ENCODE results near the gene DHRS7B.

DNA sequence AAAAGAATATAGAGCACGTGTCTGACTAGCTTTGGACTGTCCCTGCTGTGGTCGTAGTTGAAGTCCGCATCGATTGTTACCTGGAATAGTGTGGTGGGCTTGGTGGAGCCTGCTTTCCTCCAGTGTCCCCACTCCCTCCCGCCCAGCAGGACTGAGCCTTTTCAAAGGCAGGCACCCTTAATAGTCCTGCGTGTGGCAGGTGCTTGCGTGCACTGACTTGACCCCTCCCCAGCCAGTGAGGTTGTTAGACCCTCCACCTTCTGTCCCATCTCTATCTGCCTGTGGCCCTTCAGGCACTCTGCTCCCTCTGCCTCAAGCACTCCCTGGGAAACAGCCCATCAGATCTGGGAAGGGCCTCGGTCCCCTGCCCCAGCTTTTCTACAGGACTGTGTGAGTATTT, 50.6 kb downstream of the DHRS7B start:
- no peak for TF ChIP-seq HDAC1 (CRISPR knock-in tag; IDR thresholded peaks at IDR 0.05)
- TF ChIP-seq, protein P1, sequence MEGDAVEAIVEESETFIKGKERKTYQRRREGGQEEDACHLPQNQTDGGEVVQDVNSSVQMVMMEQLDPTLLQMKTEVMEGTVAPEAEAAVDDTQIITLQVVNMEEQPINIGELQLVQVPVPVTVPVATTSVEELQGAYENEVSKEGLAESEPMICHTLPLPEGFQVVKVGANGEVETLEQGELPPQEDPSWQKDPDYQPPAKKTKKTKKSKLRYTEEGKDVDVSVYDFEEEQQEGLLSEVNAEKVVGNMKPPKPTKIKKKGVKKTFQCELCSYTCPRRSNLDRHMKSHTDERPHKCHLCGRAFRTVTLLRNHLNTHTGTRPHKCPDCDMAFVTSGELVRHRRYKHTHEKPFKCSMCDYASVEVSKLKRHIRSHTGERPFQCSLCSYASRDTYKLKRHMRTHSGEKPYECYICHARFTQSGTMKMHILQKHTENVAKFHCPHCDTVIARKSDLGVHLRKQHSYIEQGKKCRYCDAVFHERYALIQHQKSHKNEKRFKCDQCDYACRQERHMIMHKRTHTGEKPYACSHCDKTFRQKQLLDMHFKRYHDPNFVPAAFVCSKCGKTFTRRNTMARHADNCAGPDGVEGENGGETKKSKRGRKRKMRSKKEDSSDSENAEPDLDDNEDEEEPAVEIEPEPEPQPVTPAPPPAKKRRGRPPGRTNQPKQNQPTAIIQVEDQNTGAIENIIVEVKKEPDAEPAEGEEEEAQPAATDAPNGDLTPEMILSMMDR (CRISPR knock-in tag; IDR thresholded peaks at IDR 0.05) = no peak
- TF ChIP-seq, protein P2, sequence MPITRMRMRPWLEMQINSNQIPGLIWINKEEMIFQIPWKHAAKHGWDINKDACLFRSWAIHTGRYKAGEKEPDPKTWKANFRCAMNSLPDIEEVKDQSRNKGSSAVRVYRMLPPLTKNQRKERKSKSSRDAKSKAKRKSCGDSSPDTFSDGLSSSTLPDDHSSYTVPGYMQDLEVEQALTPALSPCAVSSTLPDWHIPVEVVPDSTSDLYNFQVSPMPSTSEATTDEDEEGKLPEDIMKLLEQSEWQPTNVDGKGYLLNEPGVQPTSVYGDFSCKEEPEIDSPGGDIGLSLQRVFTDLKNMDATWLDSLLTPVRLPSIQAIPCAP (CRISPR knock-in tag; IDR thresholded peaks at IDR 0.05; ENCODE audit: low read depth) = no peak
- TF ChIP-seq, protein P3, sequence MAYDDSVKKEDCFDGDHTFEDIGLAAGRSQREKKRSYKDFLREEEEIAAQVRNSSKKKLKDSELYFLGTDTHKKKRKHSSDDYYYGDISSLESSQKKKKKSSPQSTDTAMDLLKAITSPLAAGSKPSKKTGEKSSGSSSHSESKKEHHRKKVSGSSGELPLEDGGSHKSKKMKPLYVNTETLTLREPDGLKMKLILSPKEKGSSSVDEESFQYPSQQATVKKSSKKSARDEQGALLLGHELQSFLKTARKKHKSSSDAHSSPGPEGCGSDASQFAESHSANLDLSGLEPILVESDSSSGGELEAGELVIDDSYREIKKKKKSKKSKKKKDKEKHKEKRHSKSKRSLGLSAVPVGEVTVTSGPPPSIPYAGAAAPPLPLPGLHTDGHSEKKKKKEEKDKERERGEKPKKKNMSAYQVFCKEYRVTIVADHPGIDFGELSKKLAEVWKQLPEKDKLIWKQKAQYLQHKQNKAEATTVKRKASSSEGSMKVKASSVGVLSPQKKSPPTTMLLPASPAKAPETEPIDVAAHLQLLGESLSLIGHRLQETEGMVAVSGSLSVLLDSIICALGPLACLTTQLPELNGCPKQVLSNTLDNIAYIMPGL (CRISPR knock-in tag; IDR thresholded peaks at IDR 0.05; ENCODE audit: borderline replicate concordance in 1 of 2, low read depth in 1 of 2) = no peak
- TF ChIP-seq PHF8 (CRISPR knock-in tag; IDR thresholded peaks at IDR 0.05) = no peak
- no peak for TF ChIP-seq MLLT10 (CRISPR knock-in tag; IDR thresholded peaks at IDR 0.05)
- no peak for TF ChIP-seq RXRB (CRISPR knock-in tag; IDR thresholded peaks at IDR 0.05; ENCODE audit: borderline replicate concordance)
